ENCODE measurements around the gene ETV3L.
"Not testable (repeated sequence)": the region's sequence is repeated elsewhere in the genome, so short reads cannot be mapped to it uniquely, and the experiment has no call there.

ETV3L gene

DNA sequence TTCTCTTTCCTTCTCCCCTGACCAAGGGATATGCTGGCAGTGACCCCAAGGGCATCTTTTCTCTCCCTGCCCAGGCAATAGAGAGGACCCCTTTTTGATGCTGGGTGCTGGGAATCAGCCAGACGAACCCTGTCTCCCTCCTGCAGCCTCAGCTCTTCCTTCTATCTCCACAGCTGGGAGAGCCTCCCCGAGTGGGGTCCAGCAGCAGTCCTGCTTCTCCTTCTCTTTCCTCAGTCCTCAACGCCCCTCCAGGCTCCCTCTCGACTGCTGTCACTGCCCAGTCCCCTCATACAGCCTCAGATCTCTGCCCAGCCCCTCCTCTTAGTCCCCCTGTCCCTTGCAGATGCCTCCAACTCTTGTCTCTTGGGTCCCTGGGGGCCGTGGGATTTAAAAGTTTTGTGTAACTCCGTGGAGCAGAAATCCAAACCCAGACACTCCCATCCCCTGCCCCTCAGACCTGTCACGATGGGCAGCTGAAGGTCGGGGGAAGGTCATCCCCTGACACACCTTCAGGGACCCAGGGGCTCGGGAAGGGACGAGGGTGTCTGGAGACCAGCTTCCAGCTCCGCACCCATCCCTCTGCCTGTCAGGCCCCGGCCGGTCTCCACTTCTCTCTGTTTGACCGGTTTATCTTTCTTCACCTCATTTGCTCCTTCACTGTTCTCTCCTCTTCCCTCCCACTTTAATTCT, 5.8 kb upstream of the ETV3L start:
- H3K27ac ChIP-seq = no peak overlapping the region

DNA sequence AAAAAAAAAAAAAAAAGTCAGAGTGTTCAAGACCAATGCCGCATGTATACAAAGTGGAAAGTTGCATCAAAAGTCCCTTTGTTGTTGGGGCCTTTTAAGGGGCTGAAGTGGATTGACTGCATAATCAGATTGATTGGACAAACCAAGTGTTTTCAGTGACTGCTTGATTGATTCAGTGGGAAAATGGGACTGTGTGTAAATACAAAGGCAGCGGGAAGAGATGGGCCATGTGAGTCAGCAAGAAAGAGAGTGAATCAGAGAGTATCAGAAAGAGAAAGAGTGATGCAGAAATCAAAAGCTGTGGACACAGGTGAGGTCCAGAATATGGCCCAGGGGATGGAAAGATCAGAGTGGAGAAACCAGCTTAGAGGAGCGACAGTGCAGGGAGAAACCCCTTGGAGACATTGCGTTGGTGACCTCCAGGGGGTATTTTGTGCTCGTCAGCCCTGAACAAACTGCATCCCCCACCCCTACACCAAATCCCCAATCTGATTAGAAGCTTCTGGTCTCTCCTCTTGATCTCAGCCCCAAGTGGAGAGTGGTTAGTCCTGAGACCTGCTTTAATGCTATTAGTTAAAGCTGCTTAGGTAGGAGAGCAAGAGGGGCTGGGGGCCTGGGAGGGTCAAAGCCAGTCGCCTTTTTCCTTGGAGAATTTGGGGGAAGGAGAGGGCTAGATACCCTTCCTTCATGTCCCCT, 5.1 kb upstream of the ETV3L start:
- H3K27ac ChIP-seq = no peak overlapping the region
- TF ChIP-seq, protein P1, sequence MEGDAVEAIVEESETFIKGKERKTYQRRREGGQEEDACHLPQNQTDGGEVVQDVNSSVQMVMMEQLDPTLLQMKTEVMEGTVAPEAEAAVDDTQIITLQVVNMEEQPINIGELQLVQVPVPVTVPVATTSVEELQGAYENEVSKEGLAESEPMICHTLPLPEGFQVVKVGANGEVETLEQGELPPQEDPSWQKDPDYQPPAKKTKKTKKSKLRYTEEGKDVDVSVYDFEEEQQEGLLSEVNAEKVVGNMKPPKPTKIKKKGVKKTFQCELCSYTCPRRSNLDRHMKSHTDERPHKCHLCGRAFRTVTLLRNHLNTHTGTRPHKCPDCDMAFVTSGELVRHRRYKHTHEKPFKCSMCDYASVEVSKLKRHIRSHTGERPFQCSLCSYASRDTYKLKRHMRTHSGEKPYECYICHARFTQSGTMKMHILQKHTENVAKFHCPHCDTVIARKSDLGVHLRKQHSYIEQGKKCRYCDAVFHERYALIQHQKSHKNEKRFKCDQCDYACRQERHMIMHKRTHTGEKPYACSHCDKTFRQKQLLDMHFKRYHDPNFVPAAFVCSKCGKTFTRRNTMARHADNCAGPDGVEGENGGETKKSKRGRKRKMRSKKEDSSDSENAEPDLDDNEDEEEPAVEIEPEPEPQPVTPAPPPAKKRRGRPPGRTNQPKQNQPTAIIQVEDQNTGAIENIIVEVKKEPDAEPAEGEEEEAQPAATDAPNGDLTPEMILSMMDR (conservative IDR thresholded peaks at IDR 0.05) = no peak

More for the DNA sequence above, 5.8 kb upstream of the ETV3L start:
- TF ChIP-seq, protein P1 (conservative IDR thresholded peaks at IDR 0.05) = no peak

DNA sequence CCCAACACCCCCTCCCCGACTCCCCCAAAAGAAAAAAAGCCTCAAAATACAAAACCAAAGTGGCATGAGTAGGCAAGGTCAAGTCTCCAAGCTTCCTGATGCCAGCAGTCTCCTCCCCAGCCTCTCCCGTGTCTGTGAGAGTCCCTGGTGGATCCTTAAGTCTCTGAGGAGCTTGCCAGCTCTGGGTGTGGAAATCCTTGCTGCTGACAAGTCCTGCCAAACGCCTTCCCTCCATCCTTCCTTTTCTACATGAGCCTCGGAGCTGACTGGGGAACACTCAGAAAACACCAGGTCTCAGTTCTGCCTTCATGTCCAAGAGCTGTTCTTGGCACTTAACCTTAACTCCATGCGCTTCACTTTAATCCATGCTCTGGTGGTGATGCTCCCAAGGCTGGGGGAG, 3.7 kb upstream of the ETV3L start:
- no peak overlapping the region for H3K27ac ChIP-seq
- TF ChIP-seq, protein P1 (conservative IDR thresholded peaks at IDR 0.05) = no peak

DNA sequence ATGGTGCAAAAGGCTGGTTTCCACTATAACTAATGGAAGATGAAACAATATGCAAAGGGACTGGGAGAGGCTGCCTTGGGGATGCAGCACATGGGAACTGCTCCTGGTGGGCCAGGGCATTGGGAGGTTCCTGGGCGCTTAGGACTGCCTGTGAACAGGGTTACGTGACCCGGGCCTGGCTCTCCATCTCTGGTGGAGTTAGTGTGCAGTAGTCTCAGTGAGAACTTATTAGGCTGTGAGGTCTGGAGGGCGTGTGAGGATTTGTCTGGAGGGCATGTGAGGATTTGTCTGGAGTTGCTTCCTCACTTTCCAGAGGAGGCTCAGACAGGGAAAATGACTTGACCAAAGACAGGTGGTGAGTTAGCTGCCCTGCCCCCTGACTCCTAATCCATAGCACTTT, 1.5 kb upstream of the ETV3L start:
- TF ChIP-seq, protein P1 (conservative IDR thresholded peaks at IDR 0.05) = no peak
- no peak overlapping the region for H3K27ac ChIP-seq

DNA sequence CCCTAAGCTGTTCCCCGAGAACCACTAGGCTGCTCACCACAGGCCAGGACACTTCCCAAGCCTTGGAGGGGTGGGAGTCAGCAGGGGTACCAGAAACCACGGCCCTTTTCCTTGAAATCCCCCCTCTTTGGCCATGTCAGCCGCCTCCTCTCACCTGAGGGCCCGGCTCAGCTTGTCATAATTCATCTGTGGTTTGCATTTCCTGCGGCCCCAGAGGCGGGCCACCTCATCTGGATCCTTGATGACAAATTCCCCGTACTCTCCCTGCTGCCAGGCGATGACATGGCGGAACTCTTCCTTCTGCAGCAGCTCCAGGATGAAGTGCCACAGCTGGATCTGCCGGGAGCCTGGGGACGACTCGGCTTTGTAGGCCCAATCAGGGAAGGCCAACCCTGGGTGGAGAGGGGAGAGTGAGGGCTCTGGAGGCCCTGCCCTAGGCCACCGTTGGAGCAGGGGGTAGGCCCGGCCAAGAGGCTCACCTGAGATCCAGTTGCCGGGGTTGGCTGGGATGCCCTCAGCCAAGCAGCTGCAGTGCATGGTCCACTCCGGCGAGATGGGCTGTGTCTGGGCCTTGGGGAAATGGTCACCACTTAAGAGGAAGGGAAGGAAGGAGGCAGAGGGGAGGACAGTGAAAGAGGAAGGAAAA, 498 bp downstream of the ETV3L start:
- not testable (repeated sequence) for H3K27ac ChIP-seq

DNA sequence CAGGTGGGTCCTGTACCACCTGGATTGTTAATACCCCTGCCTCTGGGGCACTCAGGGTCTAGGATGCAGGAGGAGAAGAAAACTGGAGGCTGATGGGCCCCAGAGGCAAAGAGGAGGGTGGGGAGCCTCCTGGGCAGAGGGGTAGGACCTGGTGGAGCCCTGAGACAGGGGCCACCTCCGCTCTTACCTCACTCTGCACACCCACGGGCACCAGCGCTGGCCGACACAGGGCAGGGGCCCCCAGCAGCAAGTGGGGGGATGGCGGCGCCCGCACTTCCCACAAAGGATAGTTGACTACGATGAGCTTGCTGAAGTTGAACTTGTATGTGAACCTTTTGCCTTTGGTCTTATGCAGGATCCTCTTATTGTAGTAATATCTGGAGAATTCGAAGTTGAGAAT, 1.1 kb downstream of the ETV3L start:
- TF ChIP-seq, protein P1 (conservative IDR thresholded peaks at IDR 0.05) = no peak

DNA sequence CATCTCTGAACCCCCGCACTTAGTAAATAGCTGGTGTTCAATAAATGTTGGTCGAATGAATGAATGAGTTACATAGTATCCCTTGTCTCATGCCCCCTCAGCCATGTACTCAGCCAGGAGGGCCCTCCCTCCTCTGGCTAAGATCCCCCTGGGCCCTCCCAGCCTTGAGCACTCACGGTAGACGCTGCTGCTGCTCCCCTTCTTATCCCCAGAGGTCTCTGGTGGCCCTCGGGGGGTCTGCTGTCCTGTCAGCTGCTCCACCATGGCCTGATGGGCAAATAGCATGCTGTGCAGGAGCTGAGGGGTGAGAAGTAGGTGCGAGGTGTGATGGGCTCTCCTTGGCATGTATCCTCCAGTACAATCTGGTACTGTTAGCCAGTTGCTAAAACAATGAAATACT, 1.9 kb downstream of the ETV3L start:
- H3K27ac ChIP-seq = no peak overlapping the region
- TF ChIP-seq, protein P1 (conservative IDR thresholded peaks at IDR 0.05) = no peak

More for the DNA sequence above, 1.1 kb downstream of the ETV3L start:
- no peak overlapping the region for H3K27ac ChIP-seq

Data from VCaP (cell line).